HCT116 (cell line): ENCODE data around the gene OTUD3. TPM values are rescaled to one million over a fixed set of nuclear protein-coding genes. Genes with fewer than 3 reads are reported as not detected.

ENCODE experiments used
- ATAC-seq: fragments of 200-7000 bp; cut with Tn5 transposase; 2 replicates; pipeline ENCODE4 v1.9.1; 2020; ENCODE audit warnings: mild to moderate bottlenecking, moderate library complexity
- BruUV-seq: library from RNA; stranded (reverse); fragments of 400-500 nt; replicated peaks from 2 replicates; lab custom pipeline; 2021; lab: Mats Ljungman, UMichigan
- CTCF ChIA-PET: fragments of 300-600 bp; sonication (Branson Sonifier 250); formaldehyde crosslinking; loops from one replicate; lab custom pipeline; 2021; ENCODE audit warnings: antibody characterized with exemption; lab: Charles Lee
- POLR2A ChIA-PET: fragments of 300-600, 350-600 bp; sonication (Branson Sonifier 250); formaldehyde crosslinking; loops from one replicate; lab custom pipeline; 2021; ENCODE audit warnings: antibody characterized with exemption; lab: Charles Lee
- RAD21 ChIA-PET, 2 experiments: fragments of 300-600 bp; sonication (Branson Sonifier 250); formaldehyde crosslinking; loops; one replicate each; lab custom pipeline; 2023; ENCODE audit warnings: low total read pairs in 2 of 2; ENCODE audit not compliant: uncharacterized antibody in 2 of 2, unreplicated experiment in 2 of 2, low non-redundant PET in 1 of 2; lab: Charles Lee
- DNase-seq: peaks from one replicate; pipeline ENCODE4 v3.0.0-alpha.2; 2010; ENCODE audit warnings: low read depth, low spot score
- H2AFZ ChIP-seq: fragments of 200-600 bp; shearing (Covaris generic), sonication (generic); 2 replicates; pipeline ENCODE4 v1.6.1; 2017; ENCODE audit warnings: low read depth, mixed run types, mixed read lengths, antibody characterized with exemption, low read length; ENCODE audit not compliant: poor library complexity, severe bottlenecking
- H3K27ac ChIP-seq: 2 replicates; pipeline ENCODE4 v1.5.1; 2012; ENCODE audit warnings: low read depth, low read length
- H3K27me3 ChIP-seq: fragments of 200-600 bp; sonication (generic); 2 replicates; pipeline ENCODE4 v1.6.1; 2016; ENCODE audit warnings: mixed run types, low read length, mixed read lengths; ENCODE audit not compliant: insufficient read depth
- H3K36me3 ChIP-seq, 2 experiments: fragments of 200-500 bp in 1 of 2; fragments of 200-600 bp in 1 of 2; sonication (Bioruptor generic) in 1 of 2; sonication (generic) in 1 of 2; 2 replicates each; pipeline versions ENCODE4 v1.5.1 to v1.6.1; 2014 to 2016; ENCODE audit warnings: low read length in 2 of 2, inconsistent platforms in 1 of 2, mixed read lengths in 1 of 2, mixed run types in 1 of 2; ENCODE audit not compliant: insufficient read depth in 2 of 2, control insufficient read depth in 1 of 2
- H3K4me1 ChIP-seq, 2 experiments: fragments of 200-600 bp in 1 of 2; sonication (generic) in 1 of 2; 2 replicates each; pipeline versions ENCODE4 v1.5.1 to v1.6.1; 2012 to 2017; ENCODE audit warnings: low read length in 2 of 2, inconsistent platforms in 1 of 2, mild to moderate bottlenecking in 1 of 2, mixed read lengths in 1 of 2, mixed run types in 1 of 2, moderate library complexity in 1 of 2; ENCODE audit not compliant: insufficient read depth in 2 of 2, control insufficient read depth in 1 of 2
- H3K4me2 ChIP-seq: fragments of 200-600 bp; sonication (generic); 2 replicates; pipeline ENCODE4 v1.6.1; 2017; ENCODE audit warnings: mixed run types, low read length, mixed read lengths
- H3K4me3 ChIP-seq, 2 experiments: fragments of 200-600 bp in 1 of 2; sonication (generic) in 1 of 2; replicated peaks in 1 of 2; 2 replicates each; pipeline ENCODE4 v1.5.1; 2011 to 2016; ENCODE audit warnings: low read length in 2 of 2, control low read depth in 1 of 2, low read depth in 1 of 2, mild to moderate bottlenecking in 1 of 2, mixed read lengths in 1 of 2, mixed run types in 1 of 2
- H3K79me2 ChIP-seq: fragments of 200-600 bp; sonication (generic); 2 replicates; pipeline ENCODE4 v1.6.1; 2017; ENCODE audit warnings: mild to moderate bottlenecking, mixed run types, low read length, moderate library complexity, mixed read lengths; ENCODE audit not compliant: insufficient read depth
- H3K9ac ChIP-seq: fragments of 200-600 bp; sonication (generic); 2 replicates; pipeline ENCODE4 v1.6.1; 2016; ENCODE audit warnings: low read length, mixed read lengths
- H3K9me2 ChIP-seq: fragments of 200-600 bp; sonication (generic), shearing (Covaris generic); 2 replicates; pipeline ENCODE4 v1.6.1; 2017; ENCODE audit warnings: mixed run types, mild to moderate bottlenecking, moderate library complexity; ENCODE audit not compliant: insufficient read depth
- H3K9me3 ChIP-seq, 2 experiments: fragments of 200-500 bp in 1 of 2; fragments of 200-600 bp in 1 of 2; sonication (Bioruptor generic) in 1 of 2; sonication (generic) in 1 of 2; 2 replicates each; pipeline ENCODE4 v1.6.1; 2014 to 2017; ENCODE audit warnings: low read length in 2 of 2, mixed read lengths in 2 of 2, inconsistent platforms in 1 of 2, low read depth in 1 of 2, mild to moderate bottlenecking in 1 of 2, mixed run types in 1 of 2, moderate library complexity in 1 of 2; ENCODE audit not compliant: control insufficient read depth in 1 of 2, insufficient read depth in 1 of 2
- H4K20me1 ChIP-seq: fragments of 200-600 bp; sonication (generic), shearing (Covaris generic); 2 replicates; pipeline ENCODE4 v1.6.1; 2017; ENCODE audit warnings: mixed run types, mild to moderate bottlenecking, moderate library complexity; ENCODE audit not compliant: insufficient read depth
- ATF3 ChIP-seq: IDR thresholded peaks from 2 replicates; pipeline ENCODE4 v1.6.1; 2012
- CBX3 ChIP-seq: IDR thresholded peaks from 2 replicates; pipeline ENCODE4 v1.6.1; 2012; ENCODE audit warnings: low read depth
- ELF1 ChIP-seq: IDR thresholded peaks from 2 replicates; pipeline ENCODE4 v1.6.1; 2012; ENCODE audit warnings: low read depth, borderline replicate concordance
- FOSL1 ChIP-seq: IDR thresholded peaks from 2 replicates; pipeline ENCODE4 v1.6.1; 2012; ENCODE audit warnings: low read depth
- JUND ChIP-seq: IDR thresholded peaks from 2 replicates; pipeline ENCODE4 v1.6.1; 2012
- POLR2AphosphoS5 ChIP-seq: IDR thresholded peaks from 2 replicates; pipeline ENCODE4 v1.6.1; 2011; ENCODE audit warnings: mild to moderate bottlenecking, low read depth, low read length, moderate library complexity
- RAD21 ChIP-seq: IDR thresholded peaks from 2 replicates; pipeline ENCODE4 v1.6.1; 2012; ENCODE audit warnings: low read depth, mild to moderate bottlenecking
- SIN3A ChIP-seq: IDR thresholded peaks from 2 replicates; pipeline ENCODE4 v1.6.1; 2012; ENCODE audit warnings: low read depth
- SP1 ChIP-seq: IDR thresholded peaks from 2 replicates; pipeline ENCODE4 v1.6.1; 2012; ENCODE audit warnings: low read depth
- SRF ChIP-seq: IDR thresholded peaks from 2 replicates; pipeline ENCODE4 v1.6.1; 2012; ENCODE audit warnings: low read depth
- ZBTB33 ChIP-seq: IDR thresholded peaks from 2 replicates; pipeline ENCODE4 v1.6.1; 2011; ENCODE audit warnings: mild to moderate bottlenecking, low read length, moderate library complexity; ENCODE audit not compliant: insufficient replicate concordance; ENCODE audit errors: extremely low read depth
- intact Hi-C: fragments of 100-400 bp; cut with micrococcal nuclease; formaldehyde crosslinking; loops from 2 replicates; pipeline ENCODE4 v1.10.0; 2022
- total RNA-seq: library from RNA; stranded (reverse); gene quantifications from one replicate; pipeline ENCODE4 v1.2.1, GENCODE V29; 2021; ENCODE audit not compliant: unreplicated experiment
- TF ChIP-seq, protein P1 (sequence below): IDR thresholded peaks from 2 replicates; pipeline ENCODE4 v1.6.1; 2012

The OTUD3 gene
- total RNA-seq, 1 experiment from 2014 or later, result 15.0 TPM

GRCh38 chr1:19903621-19904020 is 21.4 kb downstream of the OTUD3 start:
- Histone ChIP-seq H3K27me3 (no peaks in the 10 kb centered on the region), H3K9me2 (no peaks in the 10 kb centered on the region), H4K20me1 (no peaks in the 10 kb centered on the region), H2AFZ (no peak overlapping the region), H3K9ac (no peak overlapping the region), H3K9me3 (no peaks in the 10 kb centered on the region), H3K79me2 (peaks cover 28% of the 10 kb centered on the region; the same call in 1 of the 2 replicates), H3K4me2 (peak overlapping the region; percentile 52), H3K36me3 (peaks cover 36 to 47% of the 10 kb centered on the region in 2 experiments), H3K4me1 (peaks cover 19 to 28% of the 10 kb centered on the region in 2 experiments), H3K27ac (peak overlapping the region; percentile 38; the same call in 1 of the 2 replicates), H3K4me3 (peak overlapping the region in 1 of 2 experiments; percentile 12; a peak in 2 of 4 replicates)
- TF ChIP-seq SIN3A, result peak; percentile 60; the same call in 1 of the 2 replicates
- peak; percentile 90 for TF ChIP-seq CBX3
- TF ChIP-seq ELF1, result no peak
- TF ChIP-seq, protein P1, sequence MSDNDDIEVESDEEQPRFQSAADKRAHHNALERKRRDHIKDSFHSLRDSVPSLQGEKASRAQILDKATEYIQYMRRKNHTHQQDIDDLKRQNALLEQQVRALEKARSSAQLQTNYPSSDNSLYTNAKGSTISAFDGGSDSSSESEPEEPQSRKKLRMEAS, result peak; percentile 52; the same call in 1 of the 2 replicates
- peak; percentile 91 for TF ChIP-seq FOSL1
- TF ChIP-seq JUND, result peak; percentile 90
- TF ChIP-seq SRF, result peak; percentile 44
- peak; percentile 79 for TF ChIP-seq SP1
- no peak for TF ChIP-seq ATF3
- peak; percentile 31 for TF ChIP-seq ZBTB33
- TF ChIP-seq RAD21, result no peak
- peak; percentile 49; the same call in 1 of the 2 replicates for TF ChIP-seq POLR2AphosphoS5
- CTCF ChIA-PET, result no interaction called here
- intact Hi-C loops, result no loop called here
- POLR2A ChIA-PET, result no interaction called here
- DNase-seq (peak; percentile 71), ATAC-seq (peak; percentile 98)
- RAD21 ChIA-PET, result no interaction called here
- BruUV-seq, result no TSS peak
